Naive thymus-derived CD8-positive, alpha-beta T cell (primary cell): ENCODE results near the gene A2ML1. TPM values are rescaled to one million over a fixed set of nuclear protein-coding genes. Genes with fewer than 3 reads are reported as not detected.
"Not testable (repeated sequence)": the region's sequence is repeated elsewhere in the genome, so short reads cannot be mapped to it uniquely, and the experiment has no call there.

Experiments used
- ATAC-seq, 2 donors: fragments of 150-1000 bp; cut with Tn5 transposase in 1 of 2; sonication (Bioruptor Pico), chemical (Tn5 transposase) in 1 of 2; 1 replicate in 1 of 2; 2 replicates in 1 of 2; pipeline ENCODE4 v1.10.0; 2021; ENCODE audit warnings: mild to moderate bottlenecking in 2 of 2, moderate library complexity in 2 of 2
- POLR2A ChIA-PET: fragments of 350-600 bp; sonication (Branson Sonifier 250); formaldehyde crosslinking; loops from one replicate; lab custom pipeline; 2021; ENCODE audit warnings: antibody characterized with exemption; lab: Charles Lee
- DNase-seq, 10 donors: peaks; one replicate each; pipeline versions ENCODE4 v3.0.0 to v3.0.0-alpha.2; 2020 to 2022
- H3K27ac Mint-ChIP-seq, 10 donors: one replicate each; pipeline ENCODE4 v1.8.0; 2020 to 2022; ENCODE audit warnings: mild to moderate bottlenecking in 10 of 10, mixed read lengths in 10 of 10, moderate library complexity in 4 of 10, inconsistent platforms in 1 of 10
- H3K27me3 Mint-ChIP-seq, 5 donors: one replicate each; pipeline ENCODE4 v1.8.0; 2021 to 2022; ENCODE audit warnings: mixed read lengths in 5 of 5
- H3K36me3 Mint-ChIP-seq, 3 donors: one replicate each; pipeline ENCODE4 v1.8.0; 2020 to 2022; ENCODE audit warnings: mixed read lengths in 3 of 3, mild to moderate bottlenecking in 2 of 3, inconsistent platforms in 1 of 3
- H3K4me1 Mint-ChIP-seq, 4 donors: one replicate each; pipeline ENCODE4 v1.8.0; 2021 to 2022; ENCODE audit warnings: mixed read lengths in 4 of 4
- H3K4me3 Mint-ChIP-seq, 10 donors: one replicate each; pipeline ENCODE4 v1.8.0; 2020 to 2022; ENCODE audit warnings: mild to moderate bottlenecking in 10 of 10, mixed read lengths in 10 of 10, moderate library complexity in 6 of 10, inconsistent platforms in 1 of 10
- H3K9me3 Mint-ChIP-seq, 9 donors: one replicate each; pipeline ENCODE4 v1.8.0; 2020 to 2022; ENCODE audit warnings: mixed read lengths in 9 of 9, mild to moderate bottlenecking in 3 of 9, inconsistent platforms in 1 of 9, moderate library complexity in 1 of 9
- polyA plus RNA-seq, 3 donors: library from polyadenylated mRNA; unstranded; fragments of 300-500 nt; fragmentation: Illumina TruSeq; gene quantifications; one replicate each; pipeline ENCODE4 v1.2.3, GENCODE V29; 2021
- total RNA-seq, 8 experiments: library from RNA in 2 of 8; stranded (reverse) in 2 of 8; gene quantifications; one replicate each; pipeline ENCODE4 v1.2.3 and lab custom pipeline; 2021 to 2026

A2ML1 gene
- total and polyA plus RNA-seq, 5 experiments from 2014 or later = not detected

DNA sequence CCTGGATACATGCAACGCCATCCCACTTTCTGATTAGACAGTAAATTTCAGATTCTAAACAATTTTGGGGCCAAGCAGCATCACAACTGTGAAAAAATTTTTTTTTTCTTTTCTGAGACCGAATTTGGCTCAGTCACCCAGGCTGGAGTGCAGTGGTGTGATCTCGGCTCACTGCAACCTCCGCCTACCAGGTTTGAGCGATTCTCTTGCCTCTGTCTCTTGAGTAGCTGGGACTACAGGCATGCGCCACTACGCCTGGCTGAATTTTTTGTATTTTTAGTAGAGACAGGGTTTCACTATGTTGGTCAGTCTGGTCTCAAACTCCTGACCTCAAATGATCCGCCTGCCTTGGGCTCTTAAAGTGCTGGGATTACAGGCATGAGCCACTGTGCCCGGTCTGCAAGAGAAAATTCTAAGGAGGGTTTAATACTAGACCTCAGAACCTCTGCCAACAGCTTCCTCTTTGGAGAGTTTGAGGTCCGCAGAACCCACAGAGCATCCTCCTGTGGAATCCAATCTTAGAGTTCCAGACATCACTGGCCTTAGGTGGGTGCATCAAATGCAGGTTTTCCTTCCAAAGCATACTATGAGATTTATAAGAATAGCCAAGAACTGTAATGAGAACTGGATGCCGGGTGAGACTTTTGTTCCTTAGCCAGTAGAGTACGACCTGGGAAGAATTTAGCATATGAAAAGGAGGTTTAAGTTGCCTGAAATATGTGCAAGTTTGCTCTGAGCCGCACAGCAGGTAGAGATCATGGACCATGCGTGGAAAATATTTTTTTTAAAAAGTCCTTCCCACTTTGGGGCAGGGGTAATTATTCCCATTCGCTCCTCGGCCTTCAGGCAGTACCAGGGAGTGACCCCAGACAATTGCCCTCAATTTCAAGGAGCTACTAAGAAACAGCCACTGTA is 84.1 kb downstream of the A2ML1 start:
- ATAC-seq (no peak), DNase-seq (no peak)
- Mint-ChIP-seq H3K36me3 (no peaks in the 10 kb centered on the region), H3K27me3 (peaks cover 0 to 8% (median 0%) of the 10 kb centered on the region in 5 donors), H3K9me3 (no peaks in the 10 kb centered on the region), H3K4me1 (peaks cover 0 to 21% (median 2%) of the 10 kb centered on the region in 4 donors), H3K4me3 (no peak overlapping the region), H3K27ac (no peak overlapping the region)
- POLR2A ChIA-PET = no interaction called here

DNA sequence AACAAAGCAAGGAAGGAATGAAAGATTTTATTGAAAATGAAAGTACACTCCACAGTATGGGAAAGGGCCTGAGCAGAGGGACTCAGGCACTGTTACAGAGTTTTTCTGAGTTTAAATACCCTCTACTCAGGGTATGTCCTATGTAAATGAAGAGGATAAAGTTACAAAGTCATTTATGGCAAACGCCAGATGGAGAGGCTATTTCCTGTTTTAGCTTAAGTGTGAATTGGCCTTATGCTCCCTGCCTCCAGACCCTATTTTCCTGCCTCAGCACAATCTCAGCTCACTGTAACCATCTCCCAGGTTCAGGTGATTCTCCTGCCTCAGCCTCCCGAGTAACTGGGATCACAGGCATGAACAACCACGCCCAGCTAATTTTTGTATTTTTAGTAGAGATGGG is 85.1 kb downstream of the A2ML1 start:
- H3K36me3 Mint-ChIP-seq = no peaks in the 10 kb centered on the region
- H3K27ac Mint-ChIP-seq = no peak overlapping the region
- peaks cover 0 to 8% (median 0%) of the 10 kb centered on the region in 5 donors for H3K27me3 Mint-ChIP-seq
- H3K9me3 Mint-ChIP-seq = no peaks in the 10 kb centered on the region
- H3K4me1 Mint-ChIP-seq = peaks cover 0 to 19% (median 3%) of the 10 kb centered on the region in 4 donors
- no peak for ATAC-seq
- POLR2A ChIA-PET = no interaction called here
- no peak for DNase-seq
- no peak overlapping the region for H3K4me3 Mint-ChIP-seq

- H3K4me3 Mint-ChIP-seq = no peak overlapping the region
- POLR2A ChIA-PET = interaction anchor here (0.7 kb wide), 1 partner anchor 8 kb away, joined by 3 read pairs; no protein-coding TSS in a partner anchor
- no peaks in the 10 kb centered on the region for H3K36me3 Mint-ChIP-seq
- H3K27ac Mint-ChIP-seq = no peak overlapping the region
- DNase-seq (no peak), ATAC-seq (no peak)
- H3K27me3 Mint-ChIP-seq = no peaks in the 10 kb centered on the region
- H3K4me1 Mint-ChIP-seq = peaks cover 9 to 22% (median 16%) of the 10 kb centered on the region in 4 donors
- no peaks in the 10 kb centered on the region for H3K9me3 Mint-ChIP-seq
Observed at GRCh38 chr12:8909752-8910151, 87.3 kb downstream of the A2ML1 start.

GRCh38 chr12:8911606-8912268 is 89.3 kb downstream of the A2ML1 start:
- Mint-ChIP-seq H3K4me3 (no peak overlapping the region), H3K27ac (peak overlapping the region in 1 of 10 donors; percentile 7), H3K27me3 (no peaks in the 10 kb centered on the region), H3K4me1 (peaks cover 9 to 20% (median 14%) of the 10 kb centered on the region in 4 donors), H3K36me3 (no peaks in the 10 kb centered on the region), H3K9me3 (no peaks in the 10 kb centered on the region)
- ATAC-seq = no peak
- no peak for DNase-seq
- POLR2A ChIA-PET = no interaction called here

DNA sequence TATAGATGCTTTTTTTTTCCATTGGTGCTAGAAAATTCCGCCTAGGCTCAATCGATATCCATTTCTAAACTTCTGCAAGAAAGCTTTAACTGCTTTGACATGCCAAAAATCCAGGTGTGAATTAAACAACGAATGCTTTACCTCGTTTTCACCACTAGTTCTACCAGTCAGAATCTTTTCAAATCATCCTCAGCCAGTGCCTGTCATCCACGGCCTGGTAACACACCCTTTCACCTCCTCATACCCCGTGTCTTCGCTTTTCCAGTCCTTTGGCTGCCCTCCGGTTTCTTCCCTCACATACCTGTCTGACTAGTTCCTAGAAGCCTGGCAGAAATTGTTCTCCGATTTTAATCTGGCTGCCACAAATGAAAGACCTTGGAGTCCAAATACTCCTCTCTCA is 90.5 kb downstream of the A2ML1 start:
- POLR2A ChIA-PET = no interaction called here
- H3K36me3 Mint-ChIP-seq = peaks cover 0 to 3% (median 0%) of the 10 kb centered on the region in 3 donors
- H3K27ac Mint-ChIP-seq = peak overlapping the region in 9 of 10 donors; percentile 64 to 99 (median 94)
- H3K9me3 Mint-ChIP-seq = no peaks in the 10 kb centered on the region
- peaks cover 9 to 20% (median 14%) of the 10 kb centered on the region in 4 donors for H3K4me1 Mint-ChIP-seq
- H3K27me3 Mint-ChIP-seq = no peaks in the 10 kb centered on the region
- ATAC-seq (peak in 1 of 2 donors; percentile 41), DNase-seq (peak in 4 of 10 donors; percentile 3 to 32 (median 30))
- peak overlapping the region in 9 of 10 donors; percentile 19 to 93 (median 86) for H3K4me3 Mint-ChIP-seq

DNA sequence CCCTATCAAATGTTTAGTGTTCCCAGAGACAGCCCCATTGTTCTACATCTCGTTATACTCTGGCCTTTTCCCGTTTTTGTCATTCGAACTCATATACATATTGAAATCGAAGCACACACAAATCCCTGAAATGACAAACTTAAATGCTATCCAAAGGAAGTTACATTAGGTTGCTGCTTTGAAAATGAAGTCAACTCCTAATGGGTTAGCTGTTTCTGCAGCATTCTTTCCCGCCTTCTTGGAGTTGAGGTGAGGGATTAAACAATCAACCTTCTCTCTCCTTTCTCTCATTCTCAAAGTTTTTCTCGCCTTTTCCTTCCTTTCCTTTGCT is 91.2 kb downstream of the A2ML1 start:
- ATAC-seq = no peak
- Mint-ChIP-seq H3K27ac (peak overlapping the region in 9 of 10 donors; percentile 89 to 99 (median 94)), H3K27me3 (no peaks in the 10 kb centered on the region), H3K4me1 (peaks cover 9 to 23% (median 14%) of the 10 kb centered on the region in 4 donors), H3K9me3 (no peaks in the 10 kb centered on the region), H3K4me3 (peak overlapping the region in 9 of 10 donors; percentile 82 to 93 (median 88)), H3K36me3 (peaks cover 0 to 6% (median 4%) of the 10 kb centered on the region in 3 donors)
- POLR2A ChIA-PET = interaction anchor here (4.2 kb wide), 1 partner anchor 36 kb away, joined by 28 read pairs; the partner anchor contains the start of gene M6PR
- peak in 2 of 10 donors; percentile 9 to 13 for DNase-seq

DNA sequence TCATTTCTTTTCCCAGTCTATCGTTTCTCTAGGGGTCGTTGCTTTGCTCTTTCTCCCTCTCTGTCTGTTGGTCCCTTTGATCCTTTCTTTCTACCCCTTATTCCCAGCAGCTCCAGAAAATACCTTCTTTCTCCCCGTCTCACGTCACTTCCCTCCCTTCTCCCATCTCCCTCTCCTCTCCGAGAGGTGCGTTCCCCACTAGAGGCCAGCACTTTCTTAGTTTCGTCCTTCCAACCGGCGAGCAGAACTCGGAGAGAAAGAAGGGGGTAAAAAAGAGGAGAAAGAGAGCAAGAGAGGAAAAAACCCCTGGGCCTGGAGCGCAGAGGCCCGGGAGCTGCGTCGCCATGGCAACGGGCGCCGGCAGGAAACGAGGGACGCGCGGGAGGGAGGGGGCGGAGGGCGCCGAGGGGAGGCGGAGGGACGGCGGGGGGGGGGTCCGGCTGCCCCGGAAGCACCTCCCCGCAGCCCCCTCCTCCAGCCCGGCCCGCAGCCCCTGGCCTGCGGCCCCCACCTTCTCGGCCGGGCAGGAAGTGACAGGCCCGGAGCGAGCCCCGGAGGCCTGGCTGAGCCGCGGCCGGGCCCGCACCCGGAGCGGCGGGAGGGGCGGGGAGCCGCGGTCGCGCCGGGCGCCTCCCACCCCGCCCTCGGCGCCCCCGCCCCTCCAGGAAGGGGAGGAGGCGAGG is 91.8 kb downstream of the A2ML1 start, which contains the start of gene PHC1:
PHC1 (plus strand) TSS at position 477 of the 683 bp plus-strand sequence. CDS start 3,169 bp downstream, outside the sequence.
- not testable (repeated sequence) for H3K9me3 Mint-ChIP-seq, H3K36me3 Mint-ChIP-seq, H3K27me3 Mint-ChIP-seq
- ATAC-seq (peak; percentile 70 to 75), DNase-seq (peak; percentile 59 to 89 (median 76))
- H3K27ac Mint-ChIP-seq = peak within 1 kb of the TSS in 9 of 10 donors; percentile 89 to 99 (median 94)
- POLR2A ChIA-PET = interaction anchor here (4.2 kb wide), 1 partner anchor 35 kb away, joined by 28 read pairs; the partner anchor contains the start of gene M6PR
- peaks cover 9 to 23% (median 14%) of the 10 kb centered on the region in 4 donors for H3K4me1 Mint-ChIP-seq
- H3K4me3 Mint-ChIP-seq = peak within 1 kb of the TSS in 9 of 10 donors; percentile 82 to 93 (median 88)

DNA sequence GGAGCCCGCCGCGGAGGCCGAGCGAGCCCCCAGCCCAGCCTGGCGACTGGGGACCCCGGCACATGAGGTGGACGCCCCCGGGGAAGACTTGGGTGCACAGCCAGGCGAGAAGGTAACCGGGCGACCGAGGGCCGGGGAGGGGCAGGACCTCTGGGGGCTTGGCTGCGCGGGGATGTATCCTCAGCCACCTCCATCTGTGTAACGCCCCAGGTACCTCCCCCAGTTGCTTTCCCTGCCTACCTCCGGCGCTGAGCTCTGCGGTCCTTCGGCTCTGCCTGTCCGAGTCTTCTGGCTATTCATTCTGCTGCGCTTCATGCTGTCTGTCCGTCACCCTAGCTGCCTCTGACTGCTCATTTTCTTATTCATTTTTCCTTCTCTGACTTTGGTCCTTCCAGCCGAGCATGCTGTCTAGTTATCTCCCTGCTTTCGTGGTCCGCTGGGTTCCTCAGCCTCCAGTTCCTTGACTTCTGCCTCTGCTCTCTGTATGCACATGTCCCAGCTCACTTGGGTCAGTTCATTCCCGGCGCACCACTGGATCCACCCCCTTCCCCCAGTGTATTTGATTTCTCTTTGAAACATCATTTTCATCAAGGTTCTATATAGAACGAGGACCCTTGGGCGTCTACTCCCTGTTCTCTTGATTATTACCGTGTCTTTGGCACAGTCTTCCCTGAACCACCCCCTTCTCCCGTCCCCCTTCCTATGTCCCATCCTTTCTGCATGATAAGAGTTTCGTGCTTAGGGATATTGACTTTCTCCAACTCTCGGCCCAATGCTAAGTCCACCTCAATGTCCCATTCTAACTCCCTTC is 92.5 kb downstream of the A2ML1 start:
- peaks cover 9 to 23% (median 14%) of the 10 kb centered on the region in 4 donors for H3K4me1 Mint-ChIP-seq

DNA sequence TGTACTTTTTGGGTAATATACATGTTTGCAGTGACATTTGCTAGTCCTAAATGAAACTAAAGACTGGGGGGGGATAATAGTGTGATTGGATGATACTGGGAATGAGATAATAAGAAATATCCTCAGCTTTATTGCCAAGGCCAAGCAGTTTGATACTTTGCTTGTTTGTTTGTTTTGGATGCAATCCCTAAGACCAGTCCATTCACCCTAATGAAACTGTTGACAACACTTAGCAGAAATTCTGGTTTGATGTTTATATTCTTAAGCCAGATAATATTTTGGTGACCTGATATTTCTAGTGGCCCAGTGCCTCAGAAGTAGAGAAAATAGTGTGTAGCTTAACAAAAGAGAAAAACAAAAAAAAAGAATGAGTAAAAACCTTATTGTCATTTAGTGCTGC is 93.7 kb downstream of the A2ML1 start:
- peaks cover 9 to 23% (median 14%) of the 10 kb centered on the region in 4 donors for H3K4me1 Mint-ChIP-seq
- peaks cover 0 to 22% (median 13%) of the 10 kb centered on the region in 3 donors for H3K36me3 Mint-ChIP-seq
- H3K4me3 Mint-ChIP-seq = no peak overlapping the region
- no peak for ATAC-seq
- H3K27ac Mint-ChIP-seq = no peak overlapping the region
- POLR2A ChIA-PET = interaction anchor here (4.2 kb wide), 1 partner anchor 33 kb away, joined by 28 read pairs; the partner anchor contains the start of gene M6PR
- H3K9me3 Mint-ChIP-seq = no peaks in the 10 kb centered on the region
- DNase-seq = no peak
- no peaks in the 10 kb centered on the region for H3K27me3 Mint-ChIP-seq

More for the DNA sequence above, 92.5 kb downstream of the A2ML1 start:
- peak; percentile 83 to 91 for ATAC-seq
- no peaks in the 10 kb centered on the region for H3K9me3 Mint-ChIP-seq
- POLR2A ChIA-PET = interaction anchor here (4.2 kb wide), 1 partner anchor 35 kb away, joined by 28 read pairs; the partner anchor contains the start of gene M6PR
- H3K36me3 Mint-ChIP-seq = peaks cover 0 to 12% (median 8%) of the 10 kb centered on the region in 3 donors
- no peak overlapping the region for H3K27ac Mint-ChIP-seq
- peak; percentile 34 to 76 (median 58) for DNase-seq
- H3K27me3 Mint-ChIP-seq = no peaks in the 10 kb centered on the region
- no peak overlapping the region for H3K4me3 Mint-ChIP-seq

DNA sequence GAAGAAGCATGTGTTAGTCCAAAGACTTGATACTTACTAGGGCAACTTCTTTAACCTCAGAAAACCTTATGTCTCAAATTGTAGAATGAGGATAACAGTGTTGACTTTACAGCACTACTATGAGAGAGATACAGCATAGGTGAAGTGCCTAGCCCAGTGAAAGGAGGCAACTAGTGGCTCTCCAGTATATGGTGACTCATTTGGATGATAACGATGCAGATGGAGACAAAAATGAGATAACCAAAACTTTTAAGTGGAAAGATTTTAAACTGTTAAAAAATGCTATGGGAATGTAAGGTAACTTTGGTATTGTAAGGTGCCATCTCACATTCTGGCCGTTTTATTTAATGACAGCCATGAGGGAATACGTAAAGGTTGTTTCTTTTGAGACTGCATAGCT is 94.6 kb downstream of the A2ML1 start:
- no peak overlapping the region for H3K4me3 Mint-ChIP-seq
- DNase-seq (no peak), ATAC-seq (no peak)
- no peaks in the 10 kb centered on the region for H3K27me3 Mint-ChIP-seq
- no peaks in the 10 kb centered on the region for H3K9me3 Mint-ChIP-seq
- peaks cover 0 to 29% (median 18%) of the 10 kb centered on the region in 3 donors for H3K36me3 Mint-ChIP-seq
- peaks cover 11 to 18% (median 14%) of the 10 kb centered on the region in 4 donors for H3K4me1 Mint-ChIP-seq
- POLR2A ChIA-PET = interaction anchor here (0.6 to 4.2 kb wide), 2 partner anchors 8 to 33 kb away, joined by 3 to 28 read pairs; partner anchors contain the start of gene M6PR
- H3K27ac Mint-ChIP-seq = no peak overlapping the region

GRCh38 chr12:8917751-8918150 is 95.3 kb downstream of the A2ML1 start:
- ATAC-seq (no peak), DNase-seq (no peak)
- H3K4me3 Mint-ChIP-seq = no peak overlapping the region
- H3K36me3 Mint-ChIP-seq = peaks cover 0 to 36% (median 24%) of the 10 kb centered on the region in 3 donors
- H3K27me3 Mint-ChIP-seq = no peaks in the 10 kb centered on the region
- POLR2A ChIA-PET = interaction anchor here (0.6 kb wide), 1 partner anchor 8 kb away, joined by 3 read pairs; no protein-coding TSS in a partner anchor
- H3K27ac Mint-ChIP-seq = no peak overlapping the region
- peaks cover 11 to 17% (median 14%) of the 10 kb centered on the region in 4 donors for H3K4me1 Mint-ChIP-seq
- H3K9me3 Mint-ChIP-seq = no peaks in the 10 kb centered on the region
